ENCODE measurements around the gene MTHFD1L.

DNA sequence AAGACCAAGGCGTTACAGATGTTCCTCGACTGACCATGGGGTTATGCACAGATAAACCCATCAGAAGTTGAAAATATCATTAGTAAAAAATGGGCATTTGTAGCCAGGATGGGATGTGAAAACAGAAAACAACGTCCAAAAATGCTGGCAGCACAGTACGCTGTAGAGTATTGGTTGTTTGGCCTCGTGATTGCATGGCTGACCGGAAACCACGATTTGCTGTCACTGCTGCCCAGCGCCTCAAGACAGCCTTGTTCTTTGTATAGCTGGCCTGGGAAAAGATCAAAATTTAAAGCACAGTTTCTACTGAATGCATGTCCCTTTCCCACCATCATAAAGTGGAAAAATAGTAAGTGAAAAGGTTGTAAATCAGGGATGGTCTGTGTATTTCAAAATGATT is 41.9 kb downstream of the MTHFD1L start:
- no peak for TF ChIP-seq CTCF (IDR thresholded peaks at IDR 0.05)
- no peak for TF ChIP-seq POLR2A (IDR thresholded peaks at IDR 0.05)
